ENCODE data around the gene SLC10A3. TPM values are rescaled to one million over a fixed set of nuclear protein-coding genes. Genes with fewer than 3 reads are reported as not detected.

Gene SLC10A3
- total RNA-seq, 2 experiments from 2014 or later, result 6.7 to 6.9 TPM

- intact Hi-C loops (cut with micrococcal nuclease), result loop anchor here (5.0 kb wide), 3 partner anchors 35 to 505 kb away; partner anchors contain the start of genes FAM50A, HCFC1, RPL10 and TMEM187
- no peak overlapping the region for H3K27ac Mint-ChIP-seq
- CTCF ChIA-PET, result interaction anchor here (0.6 to 1.3 kb wide), 4 partner anchors 25 to 93 kb away, joined by 3 to 5 read pairs (median 4); no protein-coding TSS in a partner anchor
Observed at GRCh38 chrX:154476821-154477220, 13.6 kb downstream of the SLC10A3 start.

GRCh38 chrX:154473683-154474082 lies 16.7 kb downstream of the SLC10A3 start:
- Mint-ChIP-seq H3K9me3 (no peaks in the 10 kb centered on the region), H3K27me3 (ENCODE audit: low read depth) (no peaks in the 10 kb centered on the region), H3K27ac (peak overlapping the region; percentile 69), H3K36me3 (ENCODE audit: low read depth) (peaks cover under 1% of the 10 kb centered on the region), H3K4me1 (ENCODE audit: low read depth) (peaks cover 22% of the 10 kb centered on the region), H3K4me3 (no peak overlapping the region)
- DNase-seq, result no peak
- intact Hi-C loops (cut with micrococcal nuclease), result no loop called here
- CTCF ChIA-PET, result no interaction called here

More at GRCh38 chrX:154476821-154477220, 13.6 kb downstream of the SLC10A3 start:
- Mint-ChIP-seq H3K4me3 (no peak overlapping the region), H3K27me3 (ENCODE audit: low read depth) (no peaks in the 10 kb centered on the region), H3K36me3 (ENCODE audit: low read depth) (no peaks in the 10 kb centered on the region), H3K9me3 (no peaks in the 10 kb centered on the region), H3K4me1 (ENCODE audit: low read depth) (peaks cover 24% of the 10 kb centered on the region)
- no peak for DNase-seq

GRCh38 chrX:154472685-154473632 lies 17.5 kb downstream of the SLC10A3 start:
- intact Hi-C loops (cut with micrococcal nuclease), result no loop called here
- peak overlapping the region; percentile 69 for H3K27ac Mint-ChIP-seq
- CTCF ChIA-PET, result no interaction called here

GRCh38 chrX:154471839-154472684 lies 18.4 kb downstream of the SLC10A3 start:
- peaks cover 2% of the 10 kb centered on the region for H3K36me3 Mint-ChIP-seq (ENCODE audit: low read depth)
- H3K9me3 Mint-ChIP-seq, result no peaks in the 10 kb centered on the region
- CTCF ChIA-PET, result no interaction called here
- no peak overlapping the region for H3K4me3 Mint-ChIP-seq
- no peak for DNase-seq
- no peaks in the 10 kb centered on the region for H3K27me3 Mint-ChIP-seq (ENCODE audit: low read depth)
- H3K27ac Mint-ChIP-seq, result no peak overlapping the region
- intact Hi-C loops (cut with micrococcal nuclease), result no loop called here
- H3K4me1 Mint-ChIP-seq (ENCODE audit: low read depth), result peaks cover 11% of the 10 kb centered on the region

More at GRCh38 chrX:154472685-154473632, 17.5 kb downstream of the SLC10A3 start:
- no peaks in the 10 kb centered on the region for H3K27me3 Mint-ChIP-seq (ENCODE audit: low read depth)
- H3K9me3 Mint-ChIP-seq, result no peaks in the 10 kb centered on the region
- H3K4me1 Mint-ChIP-seq (ENCODE audit: low read depth), result peaks cover 18% of the 10 kb centered on the region
- DNase-seq, result no peak
- no peak overlapping the region for H3K4me3 Mint-ChIP-seq
- peaks cover 2% of the 10 kb centered on the region for H3K36me3 Mint-ChIP-seq (ENCODE audit: low read depth)

GRCh38 chrX:154470914-154471568 lies 19.4 kb downstream of the SLC10A3 start:
- peaks cover 4% of the 10 kb centered on the region for H3K4me1 Mint-ChIP-seq (ENCODE audit: low read depth)
- intact Hi-C loops (cut with micrococcal nuclease), result no loop called here
- CTCF ChIA-PET, result no interaction called here
- H3K4me3 Mint-ChIP-seq, result no peak overlapping the region
- DNase-seq, result no peak
- peaks cover 2% of the 10 kb centered on the region for H3K36me3 Mint-ChIP-seq (ENCODE audit: low read depth)
- no peaks in the 10 kb centered on the region for H3K27me3 Mint-ChIP-seq (ENCODE audit: low read depth)
- H3K27ac Mint-ChIP-seq, result no peak overlapping the region
- H3K9me3 Mint-ChIP-seq, result no peaks in the 10 kb centered on the region

GRCh38 chrX:154470434-154470833 lies 20.0 kb downstream of the SLC10A3 start:
- H3K4me1 Mint-ChIP-seq (ENCODE audit: low read depth), result peaks cover under 1% of the 10 kb centered on the region

GRCh38 chrX:154469880-154470279 lies 20.5 kb downstream of the SLC10A3 start:
- Mint-ChIP-seq H3K27me3 (ENCODE audit: low read depth) (no peaks in the 10 kb centered on the region), H3K36me3 (ENCODE audit: low read depth) (peaks cover 2% of the 10 kb centered on the region), H3K4me1 (ENCODE audit: low read depth) (no peaks in the 10 kb centered on the region), H3K9me3 (no peaks in the 10 kb centered on the region), H3K27ac (no peak overlapping the region), H3K4me3 (no peak overlapping the region)
- DNase-seq, result no peak
- intact Hi-C loops (cut with micrococcal nuclease), result no loop called here
- CTCF ChIA-PET, result no interaction called here

More at GRCh38 chrX:154470434-154470833, 20.0 kb downstream of the SLC10A3 start:
- no peaks in the 10 kb centered on the region for H3K27me3 Mint-ChIP-seq (ENCODE audit: low read depth)
- CTCF ChIA-PET, result no interaction called here
- intact Hi-C loops (cut with micrococcal nuclease), result no loop called here
- H3K4me3 Mint-ChIP-seq, result no peak overlapping the region
- H3K9me3 Mint-ChIP-seq, result no peaks in the 10 kb centered on the region
- no peak overlapping the region for H3K27ac Mint-ChIP-seq
- H3K36me3 Mint-ChIP-seq (ENCODE audit: low read depth), result peaks cover 2% of the 10 kb centered on the region
- DNase-seq, result no peak

- CTCF ChIA-PET, result no interaction called here
- no peak overlapping the region for H3K27ac Mint-ChIP-seq
- H3K36me3 Mint-ChIP-seq (ENCODE audit: low read depth), result peaks cover 2% of the 10 kb centered on the region
- H3K4me3 Mint-ChIP-seq, result no peak overlapping the region
- intact Hi-C loops (cut with micrococcal nuclease), result no loop called here
- H3K27me3 Mint-ChIP-seq (ENCODE audit: low read depth), result no peaks in the 10 kb centered on the region
- no peaks in the 10 kb centered on the region for H3K4me1 Mint-ChIP-seq (ENCODE audit: low read depth)
- H3K9me3 Mint-ChIP-seq, result no peaks in the 10 kb centered on the region
- DNase-seq, result no peak
Observed at GRCh38 chrX:154469114-154469513, 21.3 kb downstream of the SLC10A3 start.

- Mint-ChIP-seq H3K9me3 (no peaks in the 10 kb centered on the region), H3K27me3 (ENCODE audit: low read depth) (no peaks in the 10 kb centered on the region), H3K4me3 (no peak overlapping the region), H3K4me1 (ENCODE audit: low read depth) (no peaks in the 10 kb centered on the region), H3K36me3 (ENCODE audit: low read depth) (peaks cover 2% of the 10 kb centered on the region), H3K27ac (no peak overlapping the region)
- intact Hi-C loops (cut with micrococcal nuclease), result no loop called here
- DNase-seq, result no peak
- CTCF ChIA-PET, result no interaction called here
Observed at GRCh38 chrX:154468217-154468616, 22.2 kb downstream of the SLC10A3 start.

- intact Hi-C loops (cut with micrococcal nuclease), result no loop called here
- CTCF ChIA-PET, result no interaction called here
- H3K4me3 Mint-ChIP-seq, result no peak overlapping the region
- no peak overlapping the region for H3K27ac Mint-ChIP-seq
- H3K27me3 Mint-ChIP-seq (ENCODE audit: low read depth), result no peaks in the 10 kb centered on the region
- no peaks in the 10 kb centered on the region for H3K4me1 Mint-ChIP-seq (ENCODE audit: low read depth)
- H3K9me3 Mint-ChIP-seq, result no peaks in the 10 kb centered on the region
- no peak for DNase-seq
- peaks cover 2% of the 10 kb centered on the region for H3K36me3 Mint-ChIP-seq (ENCODE audit: low read depth)
Observed at GRCh38 chrX:154467556-154467955, 22.9 kb downstream of the SLC10A3 start.

- H3K36me3 Mint-ChIP-seq (ENCODE audit: low read depth), result peaks cover 2% of the 10 kb centered on the region
- H3K4me1 Mint-ChIP-seq (ENCODE audit: low read depth), result no peaks in the 10 kb centered on the region
- no peaks in the 10 kb centered on the region for H3K9me3 Mint-ChIP-seq
- DNase-seq, result no peak
- H3K27ac Mint-ChIP-seq, result no peak overlapping the region
- H3K4me3 Mint-ChIP-seq, result no peak overlapping the region
- CTCF ChIA-PET, result no interaction called here
- intact Hi-C loops (cut with micrococcal nuclease), result no loop called here
- no peaks in the 10 kb centered on the region for H3K27me3 Mint-ChIP-seq (ENCODE audit: low read depth)
Observed at GRCh38 chrX:154466907-154467306, 23.5 kb downstream of the SLC10A3 start.

- Mint-ChIP-seq H3K27me3 (ENCODE audit: low read depth) (no peaks in the 10 kb centered on the region), H3K4me3 (no peak overlapping the region), H3K27ac (no peak overlapping the region), H3K4me1 (ENCODE audit: low read depth) (peaks cover 2% of the 10 kb centered on the region), H3K36me3 (ENCODE audit: low read depth) (peaks cover 2% of the 10 kb centered on the region), H3K9me3 (no peaks in the 10 kb centered on the region)
- intact Hi-C loops (cut with micrococcal nuclease), result no loop called here
- CTCF ChIA-PET, result no interaction called here
- DNase-seq, result no peak
Observed at GRCh38 chrX:154466036-154466435, 24.4 kb downstream of the SLC10A3 start.

Measured in activated naive CD4-positive, alpha-beta T cell treated with anti-CD3 and anti-CD28 coated beads for 36 hours (primary cell).